Middle frontal gyrus (tissue), 1 donor: ENCODE measurements around the gene PSMG2.

Experiments used
- DNase-seq: peaks from one replicate; pipeline ENCODE4 v3.0.0-alpha.2; 2015; ENCODE audit warnings: low spot score; ENCODE audit errors: extremely low spot score

The PSMG2 gene

GRCh38 chr18:12765586-12765985 lies 62.7 kb downstream of the PSMG2 start:
- DNase-seq, result no peak

- no peak for DNase-seq
Measured at GRCh38 chr18:12766986-12767433, 64.2 kb downstream of the PSMG2 start.

GRCh38 chr18:12767580-12768155 lies 64.8 kb downstream of the PSMG2 start:
- DNase-seq, result no peak

- DNase-seq, result no peak
Measured at GRCh38 chr18:12768625-12769024, 65.8 kb downstream of the PSMG2 start.

GRCh38 chr18:12769136-12769535 lies 66.3 kb downstream of the PSMG2 start:
- no peak for DNase-seq

- DNase-seq, result no peak
Measured at GRCh38 chr18:12769644-12770440, 67.0 kb downstream of the PSMG2 start.

GRCh38 chr18:12770469-12771219 lies 67.8 kb downstream of the PSMG2 start:
- DNase-seq, result no peak

GRCh38 chr18:12772111-12772510 lies 69.3 kb downstream of the PSMG2 start:
- no peak for DNase-seq

GRCh38 chr18:12773369-12773768 lies 70.5 kb downstream of the PSMG2 start:
- DNase-seq, result no peak

GRCh38 chr18:12774982-12775381 lies 72.1 kb downstream of the PSMG2 start:
- no peak for DNase-seq
